SK-N-SH (cell line): ENCODE data around the gene EXOC6B. TPM values are rescaled to one million over a fixed set of nuclear protein-coding genes. Genes with fewer than 3 reads are reported as not detected.

Experiments used
- CTCF ChIA-PET: fragments of 300-600, 350-600 bp; formaldehyde crosslinking; extraction: SDS; loops from one replicate; lab custom pipeline; 2021; lab: Yijun Ruan, JAX
- POLR2A ChIA-PET: fragments of 350-600 bp; sonication (Branson Sonifier 250); formaldehyde crosslinking; extraction: SDS; loops from one replicate; lab custom pipeline; 2020; ENCODE audit warnings: antibody characterized with exemption, inconsistent platforms; lab: Yijun Ruan, JAX
- DNase-seq: peaks from one replicate; pipeline ENCODE4 v3.0.0; 2012
- H2AFZ ChIP-seq: fragments of 200-600 bp; sonication (generic); 2 replicates; pipeline ENCODE4 v1.8.1; 2016; ENCODE audit warnings: antibody characterized with exemption, mild to moderate bottlenecking, low read depth
- H3F3A ChIP-seq: fragments of 200-600 bp; sonication (generic); replicated peaks from 2 replicates; pipeline ENCODE3; 2016; ENCODE audit warnings: antibody characterized with exemption, mild to moderate bottlenecking; ENCODE audit not compliant: insufficient read depth
- H3K27ac ChIP-seq, 2 experiments: fragments of 200-500 bp in 1 of 2; fragments of 200-600 bp in 1 of 2; sonication (Bioruptor generic) in 1 of 2; sonication (generic), shearing (Covaris generic) in 1 of 2; 2 replicates each; pipeline versions ENCODE4 v1.5.1 to v1.6.1; 2014 to 2016; ENCODE audit warnings: low read depth in 2 of 2, inconsistent platforms in 1 of 2, low read length in 1 of 2, mild to moderate bottlenecking in 1 of 2, mixed read lengths in 1 of 2
- H3K27me3 ChIP-seq: fragments of 200-600 bp; sonication (generic), shearing (Covaris generic); 2 replicates; pipeline ENCODE4 v1.6.1; 2016; ENCODE audit warnings: mixed run types; ENCODE audit not compliant: insufficient read depth
- H3K36me3 ChIP-seq, 2 experiments: fragments of 200-500 bp in 1 of 2; fragments of 200-600 bp in 1 of 2; sonication (Bioruptor generic) in 1 of 2; sonication (generic) in 1 of 2; replicated peaks in 1 of 2; 2 replicates each; pipeline versions ENCODE3 to v1.5.1; 2014 to 2016; ENCODE audit warnings: low read length in 1 of 2, mild to moderate bottlenecking in 1 of 2; ENCODE audit not compliant: insufficient read depth in 2 of 2, control insufficient read depth in 1 of 2
- H3K4me1 ChIP-seq, 2 experiments: fragments of 200-500 bp in 1 of 2; fragments of 200-600 bp in 1 of 2; sonication (Bioruptor generic) in 1 of 2; sonication (generic), shearing (Covaris generic) in 1 of 2; 2 replicates each; pipeline versions ENCODE4 v1.5.1 to v1.6.1; 2014 to 2016; ENCODE audit warnings: low read depth in 1 of 2, low read length in 1 of 2, mixed run types in 1 of 2; ENCODE audit not compliant: insufficient read depth in 2 of 2, control insufficient read depth in 1 of 2
- H3K4me2 ChIP-seq: fragments of 200-600 bp; sonication (generic), shearing (Covaris generic); 2 replicates; pipeline ENCODE4 v1.6.1; 2017; ENCODE audit warnings: mixed run types
- H3K4me3 ChIP-seq, 2 experiments: fragments of 200-500 bp in 1 of 2; fragments of 200-600 bp in 1 of 2; sonication (Bioruptor generic) in 1 of 2; sonication (generic), shearing (Covaris generic) in 1 of 2; 2 replicates each; pipeline versions ENCODE4 v1.5.1 to v1.8.1; 2014 to 2016; ENCODE audit warnings: low read depth in 2 of 2, inconsistent platforms in 1 of 2, low read length in 1 of 2, mild to moderate bottlenecking in 1 of 2, mixed read lengths in 1 of 2, moderate library complexity in 1 of 2
- H3K79me2 ChIP-seq: fragments of 200-600 bp; sonication (generic); 2 replicates; pipeline ENCODE4 v1.8.1; 2017; ENCODE audit warnings: mild to moderate bottlenecking; ENCODE audit not compliant: insufficient read depth
- H3K9ac ChIP-seq: fragments of 200-600 bp; sonication (generic); 2 replicates; pipeline ENCODE4 v1.6.1; 2017; ENCODE audit warnings: mixed run types
- H3K9me2 ChIP-seq: fragments of 200-600 bp; sonication (generic); 2 replicates; pipeline ENCODE4 v1.6.1; 2017; ENCODE audit warnings: mixed run types
- H3K9me3 ChIP-seq: fragments of 200-600 bp; sonication (generic); 2 replicates; pipeline ENCODE4 v1.6.1; 2017; ENCODE audit warnings: mixed run types, mild to moderate bottlenecking, moderate library complexity
- H4K20me1 ChIP-seq: fragments of 200-600 bp; sonication (generic); 2 replicates; pipeline ENCODE4 v1.6.1; 2017; ENCODE audit warnings: mild to moderate bottlenecking, mixed run types; ENCODE audit not compliant: insufficient read depth
- EZH2phosphoT487 ChIP-seq: fragments of 200-600 bp; sonication (generic); IDR thresholded peaks from 2 replicates; pipeline ENCODE4 v1.6.1; 2017; ENCODE audit warnings: low read depth, mixed run types, mild to moderate bottlenecking, antibody characterized with exemption, moderate library complexity, borderline replicate concordance
- GABPA ChIP-seq: IDR thresholded peaks from 2 replicates; pipeline ENCODE4 v1.4.0; 2012; ENCODE audit warnings: low read depth, mild to moderate bottlenecking
- GATA2 ChIP-seq: sonication (generic); formaldehyde crosslinking; IDR thresholded peaks from 2 replicates; pipeline ENCODE4 v1.5.0; 2020; ENCODE audit warnings: mild to moderate bottlenecking, missing genetic modification reagents
- MXI1 ChIP-seq: IDR thresholded peaks from 2 replicates; pipeline ENCODE4 v1.6.1; 2012; ENCODE audit warnings: mild to moderate bottlenecking, low read depth, low read length, improper control_type of control experiment
- RAD21 ChIP-seq: IDR thresholded peaks from 2 replicates; pipeline ENCODE4 v1.6.1; 2012; ENCODE audit warnings: mild to moderate bottlenecking, low read length
- RCOR1 ChIP-seq: fragments of 150-350 bp; IDR thresholded peaks from 2 replicates; pipeline ENCODE4 v1.6.1; 2017; ENCODE audit warnings: antibody characterized with exemption, low read length
- RXRA ChIP-seq: IDR thresholded peaks from 2 replicates; pipeline ENCODE4 v1.4.0; 2012; ENCODE audit warnings: low read depth, mild to moderate bottlenecking, borderline replicate concordance
- SIN3A ChIP-seq: IDR thresholded peaks from 2 replicates; pipeline ENCODE4 v1.6.1; 2012; ENCODE audit warnings: low read depth, mild to moderate bottlenecking, low read length, moderate library complexity, borderline replicate concordance
- SMC3 ChIP-seq: IDR thresholded peaks from 2 replicates; pipeline ENCODE4 v1.6.1; 2012; ENCODE audit warnings: low read depth, low read length, improper control_type of control experiment
- TAF1 ChIP-seq: IDR thresholded peaks from 2 replicates; pipeline ENCODE4 v1.6.1; 2012; ENCODE audit warnings: low read depth, mild to moderate bottlenecking, low read length, moderate library complexity, borderline replicate concordance
- ZBTB33 ChIP-seq: IDR thresholded peaks from 2 replicates; pipeline ENCODE4 v1.4.0; 2012; ENCODE audit warnings: low read depth, borderline replicate concordance
- WGBS: methylation state at CpG from one replicate; pipeline ENCODE4 v1.1.6; 2017; ENCODE audit warnings: low lambda C conversion rate; 5-methylcytosine and 5-hydroxymethylcytosine counted together
- polyA plus RNA-seq, 3 experiments: library from polyadenylated mRNA; depleted of rRNA; stranded (reverse); fragments of >200 nt; gene quantifications; 2 replicates each; pipeline ENCODE4 v1.2.3, GENCODE V29; 2012
- TF ChIP-seq, protein P1 (sequence below): IDR thresholded peaks from 2 replicates; pipeline ENCODE4 v1.6.1; 2012; ENCODE audit warnings: mild to moderate bottlenecking, low read depth, low read length, moderate library complexity
- TF ChIP-seq, protein P2 (sequence below): fragments of 200-600 bp; sonication (generic); IDR thresholded peaks from 2 replicates; pipeline ENCODE4 v1.6.1; 2017; ENCODE audit warnings: antibody characterized with exemption, mild to moderate bottlenecking, moderate library complexity
- TF ChIP-seq, protein P3 (sequence below): fragments of 150-350 bp; IDR thresholded peaks from 2 replicates; pipeline ENCODE4 v1.6.1; 2017; ENCODE audit warnings: antibody characterized with exemption, low read length, low read depth, borderline replicate concordance
- TF ChIP-seq, protein P4 (sequence below): IDR thresholded peaks from 2 replicates; pipeline ENCODE4; 2012

The EXOC6B gene
- polyA plus RNA-seq, 1 of the 3 experiments (the other 2 are of a cell fraction), result 7.4 TPM

GRCh38 chr2:72574886-72575285 is 250.9 kb downstream of the EXOC6B start:
- Histone ChIP-seq H3K36me3 (no peaks in the 10 kb centered on the region), H3K27ac (no peak overlapping the region), H2AFZ (no peak overlapping the region), H3K4me3 (no peak overlapping the region), H3K4me2 (no peak overlapping the region), H4K20me1 (no peaks in the 10 kb centered on the region), H3F3A (peaks cover 11% of the 10 kb centered on the region), H3K9ac (no peak overlapping the region), H3K9me3 (no peaks in the 10 kb centered on the region), H3K79me2 (no peaks in the 10 kb centered on the region), H3K27me3 (no peaks in the 10 kb centered on the region), H3K9me2 (no peaks in the 10 kb centered on the region), H3K4me1 (peaks cover 0 to 39% of the 10 kb centered on the region in 2 experiments; a peak in 1 of 4 replicates)
- 92% methylated on average over 3 of the region's 3 CpGs for WGBS
- TF ChIP-seq GATA2 (CRISPR knock-in tag), result no peak
- TF ChIP-seq, protein P1, sequence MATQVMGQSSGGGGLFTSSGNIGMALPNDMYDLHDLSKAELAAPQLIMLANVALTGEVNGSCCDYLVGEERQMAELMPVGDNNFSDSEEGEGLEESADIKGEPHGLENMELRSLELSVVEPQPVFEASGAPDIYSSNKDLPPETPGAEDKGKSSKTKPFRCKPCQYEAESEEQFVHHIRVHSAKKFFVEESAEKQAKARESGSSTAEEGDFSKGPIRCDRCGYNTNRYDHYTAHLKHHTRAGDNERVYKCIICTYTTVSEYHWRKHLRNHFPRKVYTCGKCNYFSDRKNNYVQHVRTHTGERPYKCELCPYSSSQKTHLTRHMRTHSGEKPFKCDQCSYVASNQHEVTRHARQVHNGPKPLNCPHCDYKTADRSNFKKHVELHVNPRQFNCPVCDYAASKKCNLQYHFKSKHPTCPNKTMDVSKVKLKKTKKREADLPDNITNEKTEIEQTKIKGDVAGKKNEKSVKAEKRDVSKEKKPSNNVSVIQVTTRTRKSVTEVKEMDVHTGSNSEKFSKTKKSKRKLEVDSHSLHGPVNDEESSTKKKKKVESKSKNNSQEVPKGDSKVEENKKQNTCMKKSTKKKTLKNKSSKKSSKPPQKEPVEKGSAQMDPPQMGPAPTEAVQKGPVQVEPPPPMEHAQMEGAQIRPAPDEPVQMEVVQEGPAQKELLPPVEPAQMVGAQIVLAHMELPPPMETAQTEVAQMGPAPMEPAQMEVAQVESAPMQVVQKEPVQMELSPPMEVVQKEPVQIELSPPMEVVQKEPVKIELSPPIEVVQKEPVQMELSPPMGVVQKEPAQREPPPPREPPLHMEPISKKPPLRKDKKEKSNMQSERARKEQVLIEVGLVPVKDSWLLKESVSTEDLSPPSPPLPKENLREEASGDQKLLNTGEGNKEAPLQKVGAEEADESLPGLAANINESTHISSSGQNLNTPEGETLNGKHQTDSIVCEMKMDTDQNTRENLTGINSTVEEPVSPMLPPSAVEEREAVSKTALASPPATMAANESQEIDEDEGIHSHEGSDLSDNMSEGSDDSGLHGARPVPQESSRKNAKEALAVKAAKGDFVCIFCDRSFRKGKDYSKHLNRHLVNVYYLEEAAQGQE, result no peak
- no peak for TF ChIP-seq ZBTB33
- TF ChIP-seq TAF1, result no peak
- TF ChIP-seq SIN3A, result no peak
- TF ChIP-seq, protein P2, sequence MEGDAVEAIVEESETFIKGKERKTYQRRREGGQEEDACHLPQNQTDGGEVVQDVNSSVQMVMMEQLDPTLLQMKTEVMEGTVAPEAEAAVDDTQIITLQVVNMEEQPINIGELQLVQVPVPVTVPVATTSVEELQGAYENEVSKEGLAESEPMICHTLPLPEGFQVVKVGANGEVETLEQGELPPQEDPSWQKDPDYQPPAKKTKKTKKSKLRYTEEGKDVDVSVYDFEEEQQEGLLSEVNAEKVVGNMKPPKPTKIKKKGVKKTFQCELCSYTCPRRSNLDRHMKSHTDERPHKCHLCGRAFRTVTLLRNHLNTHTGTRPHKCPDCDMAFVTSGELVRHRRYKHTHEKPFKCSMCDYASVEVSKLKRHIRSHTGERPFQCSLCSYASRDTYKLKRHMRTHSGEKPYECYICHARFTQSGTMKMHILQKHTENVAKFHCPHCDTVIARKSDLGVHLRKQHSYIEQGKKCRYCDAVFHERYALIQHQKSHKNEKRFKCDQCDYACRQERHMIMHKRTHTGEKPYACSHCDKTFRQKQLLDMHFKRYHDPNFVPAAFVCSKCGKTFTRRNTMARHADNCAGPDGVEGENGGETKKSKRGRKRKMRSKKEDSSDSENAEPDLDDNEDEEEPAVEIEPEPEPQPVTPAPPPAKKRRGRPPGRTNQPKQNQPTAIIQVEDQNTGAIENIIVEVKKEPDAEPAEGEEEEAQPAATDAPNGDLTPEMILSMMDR, result no peak
- no peak for TF ChIP-seq RXRA
- no peak for TF ChIP-seq RCOR1
- DNase-seq, result no peak
- ChIA-PET POLR2A (no interaction called here), CTCF (interaction anchor here (0.7 kb wide), 1 partner anchor 641 kb away, joined by 3 read pairs; no protein-coding TSS in a partner anchor)

DNA sequence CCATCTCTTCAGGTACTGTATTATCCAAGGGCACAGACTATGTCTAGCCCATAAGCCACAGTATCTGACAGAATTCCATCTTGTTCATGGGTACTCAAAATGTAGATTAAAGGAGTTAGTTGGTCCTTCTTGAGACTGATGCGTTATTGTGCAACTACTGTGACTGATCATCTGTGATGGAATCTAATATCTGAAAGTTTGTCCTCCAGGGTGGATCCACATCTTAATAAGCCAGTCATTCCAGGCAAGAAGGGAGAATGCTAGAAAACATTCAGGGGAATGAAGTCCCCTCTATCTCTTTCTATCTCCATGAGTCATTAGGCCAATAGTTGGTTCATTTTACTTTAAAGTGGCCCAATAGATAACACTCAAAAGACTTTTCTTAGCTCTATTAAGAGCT is 252.6 kb downstream of the EXOC6B start:
- H3K9me3 ChIP-seq, result no peaks in the 10 kb centered on the region
- no peaks in the 10 kb centered on the region for H3K79me2 ChIP-seq
- no peaks in the 10 kb centered on the region for H4K20me1 ChIP-seq
- no peak overlapping the region for H3K27ac ChIP-seq
- H3K9ac ChIP-seq, result no peak overlapping the region
- H2AFZ ChIP-seq, result no peak overlapping the region
- H3K36me3 ChIP-seq, result no peaks in the 10 kb centered on the region
- WGBS, result 94% methylated on average over 1 of the region's 1 CpG
- no peak overlapping the region for H3K4me2 ChIP-seq
- no peaks in the 10 kb centered on the region for H3K9me2 ChIP-seq
- DNase-seq, result no peak
- CTCF ChIA-PET, result no interaction called here
- POLR2A ChIA-PET, result no interaction called here
- H3K4me1 ChIP-seq, result peaks cover 0 to 37% of the 10 kb centered on the region in 2 experiments; a peak in 1 of 4 replicates
- no peak overlapping the region for H3K4me3 ChIP-seq
- peaks cover 11% of the 10 kb centered on the region for H3F3A ChIP-seq
- no peaks in the 10 kb centered on the region for H3K27me3 ChIP-seq
- TF ChIP-seq EZH2phosphoT487, result no peak
- no peak for TF ChIP-seq RAD21
- TF ChIP-seq MXI1, result no peak
- TF ChIP-seq GATA2 (CRISPR knock-in tag), result no peak
- TF ChIP-seq GABPA, result no peak
- TF ChIP-seq, protein P3, sequence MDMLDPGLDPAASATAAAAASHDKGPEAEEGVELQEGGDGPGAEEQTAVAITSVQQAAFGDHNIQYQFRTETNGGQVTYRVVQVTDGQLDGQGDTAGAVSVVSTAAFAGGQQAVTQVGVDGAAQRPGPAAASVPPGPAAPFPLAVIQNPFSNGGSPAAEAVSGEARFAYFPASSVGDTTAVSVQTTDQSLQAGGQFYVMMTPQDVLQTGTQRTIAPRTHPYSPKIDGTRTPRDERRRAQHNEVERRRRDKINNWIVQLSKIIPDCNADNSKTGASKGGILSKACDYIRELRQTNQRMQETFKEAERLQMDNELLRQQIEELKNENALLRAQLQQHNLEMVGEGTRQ, result no peak
- TF ChIP-seq SMC3, result no peak
- TF ChIP-seq, protein P4, sequence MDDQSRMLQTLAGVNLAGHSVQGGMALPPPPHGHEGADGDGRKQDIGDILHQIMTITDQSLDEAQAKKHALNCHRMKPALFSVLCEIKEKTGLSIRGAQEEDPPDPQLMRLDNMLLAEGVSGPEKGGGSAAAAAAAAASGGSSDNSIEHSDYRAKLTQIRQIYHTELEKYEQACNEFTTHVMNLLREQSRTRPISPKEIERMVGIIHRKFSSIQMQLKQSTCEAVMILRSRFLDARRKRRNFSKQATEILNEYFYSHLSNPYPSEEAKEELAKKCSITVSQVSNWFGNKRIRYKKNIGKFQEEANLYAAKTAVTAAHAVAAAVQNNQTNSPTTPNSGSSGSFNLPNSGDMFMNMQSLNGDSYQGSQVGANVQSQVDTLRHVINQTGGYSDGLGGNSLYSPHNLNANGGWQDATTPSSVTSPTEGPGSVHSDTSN, result no peak
